ENCODE data around the gene PHF2.

DNA sequence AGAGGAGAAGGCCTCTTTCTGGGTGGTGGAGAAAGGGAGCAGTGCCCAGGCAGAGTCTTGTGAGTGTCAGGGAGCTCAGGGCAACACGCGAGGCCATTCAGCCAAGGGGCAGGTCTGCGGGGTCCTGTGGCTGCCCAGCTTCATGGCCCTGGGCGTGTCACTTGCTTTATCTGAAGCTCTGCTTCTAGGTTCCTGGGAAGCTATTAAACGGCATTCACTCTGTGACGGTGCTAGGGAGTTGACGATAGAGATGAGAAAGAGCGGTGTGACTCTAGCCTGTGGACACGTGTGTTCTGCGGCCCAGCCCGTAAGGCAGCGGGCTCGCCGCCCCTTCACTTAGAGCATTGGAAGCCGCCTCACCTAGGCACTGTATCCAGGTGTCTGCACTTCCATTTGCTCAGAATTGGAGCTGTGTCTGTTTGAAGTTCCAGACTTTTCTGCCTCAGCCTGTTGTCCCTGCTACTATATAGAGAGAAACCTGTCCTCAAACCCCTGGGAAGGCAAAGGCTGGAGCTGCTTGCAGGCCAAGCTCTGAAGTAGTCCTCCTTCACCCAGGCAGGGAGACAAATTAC is 88.3 kb downstream of the PHF2 start:
- TF ChIP-seq, protein P1, sequence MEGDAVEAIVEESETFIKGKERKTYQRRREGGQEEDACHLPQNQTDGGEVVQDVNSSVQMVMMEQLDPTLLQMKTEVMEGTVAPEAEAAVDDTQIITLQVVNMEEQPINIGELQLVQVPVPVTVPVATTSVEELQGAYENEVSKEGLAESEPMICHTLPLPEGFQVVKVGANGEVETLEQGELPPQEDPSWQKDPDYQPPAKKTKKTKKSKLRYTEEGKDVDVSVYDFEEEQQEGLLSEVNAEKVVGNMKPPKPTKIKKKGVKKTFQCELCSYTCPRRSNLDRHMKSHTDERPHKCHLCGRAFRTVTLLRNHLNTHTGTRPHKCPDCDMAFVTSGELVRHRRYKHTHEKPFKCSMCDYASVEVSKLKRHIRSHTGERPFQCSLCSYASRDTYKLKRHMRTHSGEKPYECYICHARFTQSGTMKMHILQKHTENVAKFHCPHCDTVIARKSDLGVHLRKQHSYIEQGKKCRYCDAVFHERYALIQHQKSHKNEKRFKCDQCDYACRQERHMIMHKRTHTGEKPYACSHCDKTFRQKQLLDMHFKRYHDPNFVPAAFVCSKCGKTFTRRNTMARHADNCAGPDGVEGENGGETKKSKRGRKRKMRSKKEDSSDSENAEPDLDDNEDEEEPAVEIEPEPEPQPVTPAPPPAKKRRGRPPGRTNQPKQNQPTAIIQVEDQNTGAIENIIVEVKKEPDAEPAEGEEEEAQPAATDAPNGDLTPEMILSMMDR (IDR thresholded peaks at IDR 0.05) = no peak
- TF ChIP-seq POLR2AphosphoS5 (IDR thresholded peaks at IDR 0.05; ENCODE audit: insufficient read depth in 1 of 2, low read depth in 1 of 2) = no peak
- no peak for TF ChIP-seq POLR2A (IDR thresholded peaks at IDR 0.05)

Measured in vagina (tissue), 2 donors.